HepG2 (cell line): ENCODE measurements around the gene FIBP. TPM values are rescaled to one million over a fixed set of nuclear protein-coding genes. Genes with fewer than 3 reads are reported as not detected.
A peak's percentile ranks its signal among the peaks of the same experiment; 100 is the strongest.

Source experiments
- ATF2 ChIP-seq: sonication (generic); formaldehyde crosslinking; IDR thresholded peaks from 2 replicates; pipeline ENCODE4 v1.4.0; 2020; ENCODE audit warnings: missing genetic modification reagents
- RARA ChIP-seq: IDR thresholded peaks from 2 replicates; pipeline ENCODE4 v1.6.1; 2016; ENCODE audit warnings: missing genetic modification reagents, missing compliant biosample characterization
- RFXAP ChIP-seq: sonication (generic); formaldehyde crosslinking; IDR thresholded peaks from 2 replicates; pipeline ENCODE4 v1.4.0; 2020; ENCODE audit warnings: missing genetic modification reagents, borderline replicate concordance
- ZFP91 ChIP-seq: sonication (generic); formaldehyde crosslinking; IDR thresholded peaks from 2 replicates; pipeline ENCODE4 v1.9.0; 2022; ENCODE audit warnings: missing genetic modification reagents, mild to moderate bottlenecking, borderline replicate concordance
- ZMAT3 ChIP-seq: sonication (generic); formaldehyde crosslinking; conservative IDR thresholded peaks from 2 replicates; pipeline ENCODE4 v1.7.0; 2021; ENCODE audit warnings: missing genetic modification reagents
- ZNF414 ChIP-seq: sonication (generic); formaldehyde crosslinking; IDR thresholded peaks from 2 replicates; pipeline ENCODE4 v1.5.0; 2020; ENCODE audit warnings: missing genetic modification reagents
- ZNF687 ChIP-seq: sonication (generic); formaldehyde crosslinking; IDR thresholded peaks from 2 replicates; pipeline ENCODE4 v1.5.1; 2020; ENCODE audit warnings: mild to moderate bottlenecking, missing genetic modification reagents, moderate library complexity
- polyA plus RNA-seq, 8 experiments: library from polyadenylated mRNA; depleted of rRNA in 3 of 8; stranded (reverse) in 7 of 8; unstranded in 1 of 8; fragments of >200 nt; fragmentation: Illumina TruSeq in 4 of 8; extraction: Trizol in 4 of 8; gene quantifications; 2 replicates each; pipeline versions ENCODE4 v1.2.1 to v1.2.3, GENCODE V29; 2011 to 2016; ENCODE audit warnings: low read depth in 4 of 8, missing spikeins in 1 of 8, mixed read lengths in 1 of 8; ENCODE audit not compliant: insufficient read depth in 1 of 8
- total RNA-seq, 5 experiments: library from RNA; depleted of rRNA; stranded (reverse); fragments of >200 nt; fragmentation: Illumina TruSeq; extraction: Trizol; gene quantifications; 2 replicates each; pipeline ENCODE4 v1.2.3, GENCODE V29; 2016; ENCODE audit warnings: low read depth in 1 of 5
- TF ChIP-seq, protein P1 (sequence below), 2 experiments: IDR thresholded peaks; 2 replicates each; pipeline ENCODE4 v1.6.1; 2011 to 2012; ENCODE audit warnings: low read length in 2 of 2, borderline replicate concordance in 1 of 2, low read depth in 1 of 2, mild to moderate bottlenecking in 1 of 2, moderate library complexity in 1 of 2
- TF ChIP-seq, protein P2 (sequence below): sonication (generic); formaldehyde crosslinking; IDR thresholded peaks from 2 replicates; pipeline ENCODE4 v1.4.0; 2020; ENCODE audit warnings: missing genetic modification reagents

FIBP gene
- total and polyA plus RNA-seq, 2 of the 13 experiments (the other 11 are each of a cell fraction or from before 2014, with no cell fraction given): 42.9 to 62.1 TPM

DNA sequence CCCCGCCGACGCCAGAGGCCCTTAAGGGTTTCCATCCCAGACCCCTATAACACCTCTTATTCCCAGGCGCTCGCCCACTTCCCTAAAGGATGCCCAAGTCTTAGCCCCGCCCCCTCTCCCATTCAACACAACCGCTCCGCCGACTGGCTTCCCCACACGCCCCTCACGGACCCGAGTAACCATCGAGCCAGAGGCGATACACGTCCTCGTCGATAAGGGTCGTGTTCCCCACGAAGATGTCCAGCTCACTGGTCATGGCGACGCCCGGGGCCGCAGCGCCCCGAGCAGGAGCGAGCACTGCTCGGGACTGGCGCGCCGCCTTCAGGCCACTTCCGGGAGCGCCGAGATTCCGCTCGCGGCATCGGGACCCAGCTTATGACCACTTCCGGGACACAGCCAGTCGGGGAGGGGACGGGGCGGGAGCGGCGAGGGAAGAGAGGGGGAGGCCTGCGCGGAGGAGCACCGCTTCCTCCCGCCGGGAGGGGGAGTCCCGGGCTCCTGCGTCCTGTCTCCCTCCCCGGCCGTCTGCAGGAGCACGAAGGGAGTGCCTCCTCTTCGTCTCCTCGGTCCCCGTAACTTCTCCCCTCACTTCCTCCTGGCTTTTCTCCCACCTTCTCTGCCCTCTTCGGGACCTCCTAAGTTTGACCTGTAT is at the start of gene FIBP (continued):
- TF ChIP-seq ZFP91 (CRISPR knock-in tag) (peak; percentile 92; the same call in 1 of the 2 replicates), ZNF687 (CRISPR knock-in tag) (peak; percentile 94), RFXAP (no peak), ATF2 (CRISPR knock-in tag) (peak; percentile 56; the same call in 1 of the 2 replicates), ZMAT3 (CRISPR knock-in tag) (peak; percentile 49; the same call in 1 of the 2 replicates), RARA (CRISPR knock-in tag) (no peak), ZNF414 (CRISPR knock-in tag) (peak; percentile 85; the same call in 1 of the 2 replicates)
- TF ChIP-seq, protein P1, sequence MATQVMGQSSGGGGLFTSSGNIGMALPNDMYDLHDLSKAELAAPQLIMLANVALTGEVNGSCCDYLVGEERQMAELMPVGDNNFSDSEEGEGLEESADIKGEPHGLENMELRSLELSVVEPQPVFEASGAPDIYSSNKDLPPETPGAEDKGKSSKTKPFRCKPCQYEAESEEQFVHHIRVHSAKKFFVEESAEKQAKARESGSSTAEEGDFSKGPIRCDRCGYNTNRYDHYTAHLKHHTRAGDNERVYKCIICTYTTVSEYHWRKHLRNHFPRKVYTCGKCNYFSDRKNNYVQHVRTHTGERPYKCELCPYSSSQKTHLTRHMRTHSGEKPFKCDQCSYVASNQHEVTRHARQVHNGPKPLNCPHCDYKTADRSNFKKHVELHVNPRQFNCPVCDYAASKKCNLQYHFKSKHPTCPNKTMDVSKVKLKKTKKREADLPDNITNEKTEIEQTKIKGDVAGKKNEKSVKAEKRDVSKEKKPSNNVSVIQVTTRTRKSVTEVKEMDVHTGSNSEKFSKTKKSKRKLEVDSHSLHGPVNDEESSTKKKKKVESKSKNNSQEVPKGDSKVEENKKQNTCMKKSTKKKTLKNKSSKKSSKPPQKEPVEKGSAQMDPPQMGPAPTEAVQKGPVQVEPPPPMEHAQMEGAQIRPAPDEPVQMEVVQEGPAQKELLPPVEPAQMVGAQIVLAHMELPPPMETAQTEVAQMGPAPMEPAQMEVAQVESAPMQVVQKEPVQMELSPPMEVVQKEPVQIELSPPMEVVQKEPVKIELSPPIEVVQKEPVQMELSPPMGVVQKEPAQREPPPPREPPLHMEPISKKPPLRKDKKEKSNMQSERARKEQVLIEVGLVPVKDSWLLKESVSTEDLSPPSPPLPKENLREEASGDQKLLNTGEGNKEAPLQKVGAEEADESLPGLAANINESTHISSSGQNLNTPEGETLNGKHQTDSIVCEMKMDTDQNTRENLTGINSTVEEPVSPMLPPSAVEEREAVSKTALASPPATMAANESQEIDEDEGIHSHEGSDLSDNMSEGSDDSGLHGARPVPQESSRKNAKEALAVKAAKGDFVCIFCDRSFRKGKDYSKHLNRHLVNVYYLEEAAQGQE (IDR thresholded peaks at IDR 0.05; ENCODE audit: borderline replicate concordance in 1 of 2, low read depth in 1 of 2, low read length in 2 of 2): peak in 1 of 2 experiments; percentile 28; a peak in 1 of 4 replicates
- TF ChIP-seq, protein P2, sequence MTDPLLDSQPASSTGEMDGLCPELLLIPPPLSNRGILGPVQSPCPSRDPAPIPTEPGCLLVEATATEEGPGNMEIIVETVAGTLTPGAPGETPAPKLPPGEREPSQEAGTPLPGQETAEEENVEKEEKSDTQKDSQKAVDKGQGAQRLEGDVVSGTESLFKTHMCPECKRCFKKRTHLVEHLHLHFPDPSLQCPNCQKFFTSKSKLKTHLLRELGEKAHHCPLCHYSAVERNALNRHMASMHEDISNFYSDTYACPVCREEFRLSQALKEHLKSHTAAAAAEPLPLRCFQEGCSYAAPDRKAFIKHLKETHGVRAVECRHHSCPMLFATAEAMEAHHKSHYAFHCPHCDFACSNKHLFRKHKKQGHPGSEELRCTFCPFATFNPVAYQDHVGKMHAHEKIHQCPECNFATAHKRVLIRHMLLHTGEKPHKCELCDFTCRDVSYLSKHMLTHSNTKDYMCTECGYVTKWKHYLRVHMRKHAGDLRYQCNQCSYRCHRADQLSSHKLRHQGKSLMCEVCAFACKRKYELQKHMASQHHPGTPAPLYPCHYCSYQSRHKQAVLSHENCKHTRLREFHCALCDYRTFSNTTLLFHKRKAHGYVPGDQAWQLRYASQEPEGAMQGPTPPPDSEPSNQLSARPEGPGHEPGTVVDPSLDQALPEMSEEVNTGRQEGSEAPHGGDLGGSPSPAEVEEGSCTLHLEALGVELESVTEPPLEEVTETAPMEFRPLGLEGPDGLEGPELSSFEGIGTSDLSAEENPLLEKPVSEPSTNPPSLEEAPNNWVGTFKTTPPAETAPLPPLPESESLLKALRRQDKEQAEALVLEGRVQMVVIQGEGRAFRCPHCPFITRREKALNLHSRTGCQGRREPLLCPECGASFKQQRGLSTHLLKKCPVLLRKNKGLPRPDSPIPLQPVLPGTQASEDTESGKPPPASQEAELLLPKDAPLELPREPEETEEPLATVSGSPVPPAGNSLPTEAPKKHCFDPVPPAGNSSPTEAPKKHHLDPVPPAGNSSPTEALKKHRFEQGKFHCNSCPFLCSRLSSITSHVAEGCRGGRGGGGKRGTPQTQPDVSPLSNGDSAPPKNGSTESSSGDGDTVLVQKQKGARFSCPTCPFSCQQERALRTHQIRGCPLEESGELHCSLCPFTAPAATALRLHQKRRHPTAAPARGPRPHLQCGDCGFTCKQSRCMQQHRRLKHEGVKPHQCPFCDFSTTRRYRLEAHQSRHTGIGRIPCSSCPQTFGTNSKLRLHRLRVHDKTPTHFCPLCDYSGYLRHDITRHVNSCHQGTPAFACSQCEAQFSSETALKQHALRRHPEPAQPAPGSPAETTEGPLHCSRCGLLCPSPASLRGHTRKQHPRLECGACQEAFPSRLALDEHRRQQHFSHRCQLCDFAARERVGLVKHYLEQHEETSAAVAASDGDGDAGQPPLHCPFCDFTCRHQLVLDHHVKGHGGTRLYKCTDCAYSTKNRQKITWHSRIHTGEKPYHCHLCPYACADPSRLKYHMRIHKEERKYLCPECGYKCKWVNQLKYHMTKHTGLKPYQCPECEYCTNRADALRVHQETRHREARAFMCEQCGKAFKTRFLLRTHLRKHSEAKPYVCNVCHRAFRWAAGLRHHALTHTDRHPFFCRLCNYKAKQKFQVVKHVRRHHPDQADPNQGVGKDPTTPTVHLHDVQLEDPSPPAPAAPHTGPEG (CRISPR knock-in tag): no peak
